GM18526 (cell line): Measurements from ENCODE around the gene NAV3.

Source experiments
- POLR2A ChIP-seq: IDR thresholded peaks from 3 replicates; pipeline ENCODE4 v1.6.1; 2011; ENCODE audit not compliant: insufficient read length; ENCODE audit errors: extremely low read depth

The NAV3 gene, protein sequence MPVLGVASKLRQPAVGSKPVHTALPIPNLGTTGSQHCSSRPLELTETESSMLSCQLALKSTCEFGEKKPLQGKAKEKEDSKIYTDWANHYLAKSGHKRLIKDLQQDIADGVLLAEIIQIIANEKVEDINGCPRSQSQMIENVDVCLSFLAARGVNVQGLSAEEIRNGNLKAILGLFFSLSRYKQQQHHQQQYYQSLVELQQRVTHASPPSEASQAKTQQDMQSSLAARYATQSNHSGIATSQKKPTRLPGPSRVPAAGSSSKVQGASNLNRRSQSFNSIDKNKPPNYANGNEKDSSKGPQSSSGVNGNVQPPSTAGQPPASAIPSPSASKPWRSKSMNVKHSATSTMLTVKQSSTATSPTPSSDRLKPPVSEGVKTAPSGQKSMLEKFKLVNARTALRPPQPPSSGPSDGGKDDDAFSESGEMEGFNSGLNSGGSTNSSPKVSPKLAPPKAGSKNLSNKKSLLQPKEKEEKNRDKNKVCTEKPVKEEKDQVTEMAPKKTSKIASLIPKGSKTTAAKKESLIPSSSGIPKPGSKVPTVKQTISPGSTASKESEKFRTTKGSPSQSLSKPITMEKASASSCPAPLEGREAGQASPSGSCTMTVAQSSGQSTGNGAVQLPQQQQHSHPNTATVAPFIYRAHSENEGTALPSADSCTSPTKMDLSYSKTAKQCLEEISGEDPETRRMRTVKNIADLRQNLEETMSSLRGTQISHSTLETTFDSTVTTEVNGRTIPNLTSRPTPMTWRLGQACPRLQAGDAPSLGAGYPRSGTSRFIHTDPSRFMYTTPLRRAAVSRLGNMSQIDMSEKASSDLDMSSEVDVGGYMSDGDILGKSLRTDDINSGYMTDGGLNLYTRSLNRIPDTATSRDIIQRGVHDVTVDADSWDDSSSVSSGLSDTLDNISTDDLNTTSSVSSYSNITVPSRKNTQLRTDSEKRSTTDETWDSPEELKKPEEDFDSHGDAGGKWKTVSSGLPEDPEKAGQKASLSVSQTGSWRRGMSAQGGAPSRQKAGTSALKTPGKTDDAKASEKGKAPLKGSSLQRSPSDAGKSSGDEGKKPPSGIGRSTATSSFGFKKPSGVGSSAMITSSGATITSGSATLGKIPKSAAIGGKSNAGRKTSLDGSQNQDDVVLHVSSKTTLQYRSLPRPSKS (N-terminal part only)

DNA sequence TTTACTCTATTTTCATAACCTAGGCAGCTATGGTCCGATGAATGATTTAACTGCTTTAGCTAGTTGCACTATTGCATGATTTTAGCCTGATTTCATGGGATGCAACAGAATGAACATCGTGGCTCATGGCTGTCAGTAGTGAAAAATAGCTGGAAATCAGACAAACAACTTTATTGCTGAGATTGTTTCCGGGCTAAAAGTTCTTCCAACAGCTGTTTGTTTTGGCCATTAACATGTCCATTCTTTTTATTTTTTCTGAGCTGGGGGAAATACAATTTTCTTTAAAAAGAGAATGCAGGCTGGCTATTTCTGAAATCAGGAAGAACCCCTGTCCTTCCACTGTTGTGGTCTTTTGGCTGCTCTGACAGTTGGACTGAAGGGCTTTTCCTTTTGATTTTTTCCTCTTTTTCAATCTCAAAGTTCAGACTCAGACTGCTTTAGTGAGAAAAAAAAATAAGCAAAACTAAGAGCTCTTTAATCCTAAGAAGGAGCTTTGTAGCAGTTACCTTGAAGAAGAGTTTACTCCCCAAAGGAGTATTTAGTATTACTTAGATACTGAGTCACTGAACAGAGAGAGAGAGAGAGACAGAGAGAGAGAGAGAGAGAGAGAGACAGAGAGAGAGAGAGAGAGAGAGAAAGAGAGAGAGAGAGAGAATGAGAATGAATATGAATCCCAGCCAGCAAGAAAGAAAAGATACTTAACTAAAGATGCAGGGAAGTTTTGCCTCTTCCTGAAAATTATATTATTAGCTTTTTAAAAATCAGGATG, at the start of gene NAV3:
NAV3 (plus strand) TSS at position 312 of the 769 bp plus-strand sequence. CDS start 568 bp downstream, outside the sequence.
- TF ChIP-seq POLR2A: no peak

DNA sequence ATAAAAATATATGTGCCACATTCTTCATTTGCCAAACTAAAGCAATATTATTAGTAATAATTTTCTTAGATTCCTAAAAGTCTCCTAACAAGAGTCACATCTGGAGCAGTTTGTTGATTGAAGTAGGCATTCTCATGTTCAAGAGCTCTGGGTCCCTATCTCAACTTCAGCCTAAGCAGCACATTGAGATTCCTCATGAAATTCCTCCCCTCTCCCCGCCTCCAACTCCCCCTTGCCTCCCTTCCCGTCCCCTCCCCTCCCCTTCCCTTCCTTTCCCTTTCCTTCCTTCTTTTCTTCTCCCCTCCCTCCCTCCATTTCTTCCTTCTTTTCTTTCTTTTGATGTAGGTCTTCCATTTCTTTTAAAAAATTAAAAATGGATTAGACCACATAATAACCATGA, 48.7 kb upstream of the NAV3 start:
- no peak for TF ChIP-seq POLR2A

DNA sequence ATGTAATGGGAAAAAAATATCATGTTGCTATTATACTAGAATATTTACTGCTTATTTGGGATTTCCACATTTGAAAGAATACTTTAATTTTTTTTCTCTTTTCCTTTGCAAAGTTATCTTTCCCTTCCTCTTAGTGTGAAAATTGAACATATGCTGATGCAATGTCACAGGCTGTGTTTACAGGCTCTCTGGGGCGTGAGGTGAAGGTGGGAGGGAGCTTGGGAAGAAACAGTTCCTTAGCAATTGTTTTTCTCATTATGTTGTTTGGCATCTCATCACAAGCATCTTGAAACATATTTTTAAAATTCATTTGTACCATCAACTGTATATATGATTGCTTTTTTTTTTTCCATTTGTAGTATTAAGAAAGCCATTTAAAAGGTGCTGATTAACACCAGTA, 47.9 kb upstream of the NAV3 start:
- no peak for TF ChIP-seq POLR2A

DNA sequence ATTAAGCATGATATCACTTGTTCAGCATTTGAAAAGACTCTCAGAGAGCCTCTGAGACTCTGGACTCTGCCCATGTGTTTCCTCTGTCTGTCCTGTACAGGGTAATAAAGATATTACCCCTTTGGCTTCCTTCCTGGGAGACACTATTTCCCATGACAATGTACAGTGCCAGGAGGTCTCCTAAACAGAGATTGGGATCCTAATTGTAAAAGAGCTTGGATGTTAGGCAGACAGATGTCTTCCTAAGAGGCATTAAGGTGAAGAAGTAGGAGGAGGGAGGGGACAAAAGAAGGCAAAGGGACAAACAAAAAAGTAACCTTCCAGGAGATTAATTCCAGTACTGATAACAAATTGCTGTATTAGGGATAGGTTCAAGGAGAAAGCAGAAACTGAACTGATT, 45.5 kb upstream of the NAV3 start:
- TF ChIP-seq POLR2A: no peak

DNA sequence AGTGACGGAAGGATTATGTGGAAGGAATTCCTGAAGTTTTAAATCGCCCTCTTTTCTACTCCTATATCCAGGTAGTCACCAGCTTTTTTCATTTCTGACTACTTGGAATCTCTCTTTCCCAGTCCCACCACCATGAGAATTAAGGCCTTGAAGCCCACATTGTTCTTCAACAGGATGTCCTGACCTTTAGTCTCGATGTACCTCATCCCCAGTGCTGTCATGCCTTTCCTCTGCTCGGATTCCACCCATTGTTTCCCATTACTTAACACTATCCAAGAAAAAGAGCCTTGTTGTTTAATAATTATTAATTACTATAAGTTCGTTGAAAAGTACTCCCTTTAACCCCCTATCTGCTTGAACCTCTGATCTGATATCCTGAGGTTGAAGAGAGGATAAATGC, 44.0 kb upstream of the NAV3 start:
- no peak for TF ChIP-seq POLR2A

DNA sequence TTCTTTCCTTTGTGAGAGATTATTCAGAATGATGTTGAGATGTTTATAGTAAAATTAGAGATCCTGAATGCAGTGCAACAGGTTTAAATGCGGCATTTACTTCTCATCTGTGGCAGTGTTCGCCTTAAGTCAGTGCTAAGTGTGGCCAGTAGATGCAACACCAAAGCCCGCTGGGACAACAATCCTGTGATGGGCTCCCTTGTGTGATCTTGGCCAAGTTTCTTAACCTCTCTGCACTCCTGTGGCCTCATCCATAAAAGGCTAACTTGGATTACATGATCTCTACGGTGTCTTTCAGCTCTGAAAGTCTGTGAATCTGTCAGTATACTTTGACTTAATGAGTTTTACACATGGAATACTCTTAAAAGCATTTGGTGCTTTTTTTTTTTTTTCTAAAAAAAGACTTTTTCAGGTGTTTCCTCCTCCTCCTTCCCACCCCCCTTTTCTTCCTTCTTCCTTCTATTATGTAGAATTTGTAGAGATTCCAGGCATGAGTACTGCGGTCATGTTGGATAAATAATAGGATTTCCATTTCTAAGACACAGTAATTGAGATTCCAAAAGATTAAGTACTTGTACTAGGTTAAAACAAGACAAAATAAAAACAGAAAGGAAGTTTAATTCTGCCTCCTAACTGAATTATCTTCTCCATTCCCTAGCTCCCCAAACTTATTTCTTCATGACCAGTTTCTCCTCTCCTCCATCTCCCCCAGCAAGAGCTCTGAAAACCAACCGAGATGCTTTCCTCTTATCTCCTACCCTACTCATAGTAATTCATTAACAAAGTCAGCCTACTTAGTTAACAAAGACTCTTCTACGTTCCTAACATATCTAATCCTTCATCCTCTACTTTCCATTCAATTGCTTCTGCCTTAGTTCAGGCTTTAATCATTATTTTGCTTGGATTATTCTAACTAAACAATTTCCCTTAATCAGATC, 42.2 kb upstream of the NAV3 start:
- TF ChIP-seq POLR2A: no peak

DNA sequence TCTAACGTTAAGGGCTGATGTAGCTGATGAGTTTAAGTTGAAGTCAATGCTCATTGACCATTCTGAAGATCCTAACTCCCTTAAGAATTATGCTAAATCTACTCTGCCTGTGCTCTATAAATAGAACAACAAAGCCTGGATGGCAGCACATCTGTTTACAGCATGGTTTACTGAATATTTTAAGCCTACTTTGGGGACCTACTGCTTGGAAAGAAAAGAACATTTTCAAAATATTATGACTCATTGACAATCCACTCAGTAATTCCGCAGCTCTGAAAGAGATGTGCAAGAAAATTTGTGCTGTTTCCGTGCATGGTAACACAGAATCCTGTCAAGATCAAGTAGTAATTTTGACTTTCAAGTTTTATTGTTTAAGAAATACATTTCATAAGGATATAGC, 35.0 kb upstream of the NAV3 start:
- no peak for TF ChIP-seq POLR2A

DNA sequence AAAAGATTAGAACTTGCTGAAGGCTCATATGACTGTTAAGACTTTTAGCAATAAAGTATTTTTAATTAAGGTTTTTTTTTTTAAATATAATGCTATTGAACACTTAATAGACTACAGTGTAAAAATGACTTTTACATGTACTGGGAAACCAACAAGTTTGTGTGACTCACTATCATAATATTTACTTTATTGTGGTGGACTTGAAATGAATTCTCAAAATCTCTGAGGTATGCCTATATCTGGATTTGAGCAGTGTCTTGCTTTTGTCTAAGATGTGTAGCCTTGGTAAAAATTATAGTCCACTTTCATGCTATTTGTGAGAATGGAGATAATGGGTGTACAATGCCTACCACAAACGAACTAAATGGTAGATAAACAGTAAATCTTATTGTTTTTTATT, 33.9 kb upstream of the NAV3 start:
- no peak for TF ChIP-seq POLR2A

DNA sequence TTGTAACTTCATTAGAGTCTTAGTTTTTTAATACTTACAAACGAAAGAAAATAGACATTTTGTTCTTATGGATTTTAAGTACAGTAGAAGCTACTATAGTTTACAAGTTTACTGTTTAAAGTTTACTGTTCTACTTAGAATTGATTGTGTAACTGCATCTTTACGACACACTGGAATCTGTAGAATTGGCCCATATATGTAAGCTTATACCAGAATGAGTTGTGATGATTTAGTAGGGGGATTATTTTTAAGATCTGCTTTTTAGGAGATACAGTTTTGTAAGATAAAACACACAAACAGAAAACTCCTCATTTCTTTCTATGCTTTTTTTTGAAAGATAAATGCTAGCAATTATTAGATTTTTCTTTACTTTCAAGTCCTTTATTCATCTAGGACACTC, 30.2 kb upstream of the NAV3 start:
- no peak for TF ChIP-seq POLR2A

DNA sequence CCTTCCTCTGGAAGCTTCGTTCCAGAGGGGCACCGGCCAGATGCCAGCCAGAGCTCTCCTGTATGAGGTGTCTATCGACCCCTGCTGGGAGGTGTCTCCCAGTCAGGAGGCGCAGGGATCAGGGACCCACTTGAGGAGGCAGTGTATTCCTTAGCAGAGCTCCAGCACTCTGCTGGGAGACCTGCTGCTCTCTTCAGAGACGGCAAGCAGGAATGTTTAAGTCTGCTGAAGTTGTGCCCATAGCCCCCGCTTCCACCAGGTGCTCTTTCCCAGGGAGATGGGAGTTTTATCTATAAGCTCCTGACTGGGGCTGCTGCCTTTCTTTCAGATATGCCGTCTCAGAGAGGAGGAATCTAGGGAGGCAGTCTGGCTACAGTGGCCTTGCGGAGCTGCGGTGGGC, 22.2 kb upstream of the NAV3 start:
- no peak for TF ChIP-seq POLR2A

DNA sequence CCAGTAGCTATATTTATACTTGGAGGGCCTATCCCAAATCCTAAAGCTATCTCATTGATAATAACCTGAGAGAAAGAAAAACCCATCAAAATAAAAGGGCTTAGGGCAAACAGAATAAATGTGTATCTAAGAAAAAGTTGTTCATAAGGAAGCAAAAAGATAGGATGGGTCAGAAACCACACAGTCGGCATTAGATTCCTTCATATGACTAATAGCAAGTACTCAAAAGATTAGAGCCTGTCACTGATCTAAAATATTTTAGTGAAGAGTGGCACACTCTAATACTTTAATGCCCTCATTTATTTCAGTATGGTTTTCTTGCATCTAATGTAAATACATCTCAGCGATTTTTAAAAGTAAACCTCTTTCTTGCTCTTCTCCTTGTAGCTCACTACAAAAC, 17.1 kb upstream of the NAV3 start:
- no peak for TF ChIP-seq POLR2A

DNA sequence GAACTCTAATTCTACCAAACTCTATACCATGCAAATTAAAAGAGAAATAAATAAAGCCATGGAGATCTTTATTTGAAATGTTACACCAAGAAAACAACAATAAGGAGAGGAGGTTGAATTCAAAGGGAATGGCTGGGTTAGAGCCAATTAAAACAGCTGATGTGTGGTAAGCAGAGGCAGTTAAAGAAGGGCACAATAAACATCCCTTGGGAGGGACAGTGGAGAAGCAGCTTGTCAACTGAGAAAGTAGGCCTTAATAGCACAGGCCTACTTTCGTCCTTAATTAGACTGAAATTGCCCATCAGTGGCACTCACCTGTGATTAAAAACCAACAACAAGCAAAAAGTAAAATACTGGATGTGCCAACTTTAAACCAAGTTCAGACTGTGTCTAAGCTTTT, 16.3 kb upstream of the NAV3 start:
- TF ChIP-seq POLR2A: no peak

DNA sequence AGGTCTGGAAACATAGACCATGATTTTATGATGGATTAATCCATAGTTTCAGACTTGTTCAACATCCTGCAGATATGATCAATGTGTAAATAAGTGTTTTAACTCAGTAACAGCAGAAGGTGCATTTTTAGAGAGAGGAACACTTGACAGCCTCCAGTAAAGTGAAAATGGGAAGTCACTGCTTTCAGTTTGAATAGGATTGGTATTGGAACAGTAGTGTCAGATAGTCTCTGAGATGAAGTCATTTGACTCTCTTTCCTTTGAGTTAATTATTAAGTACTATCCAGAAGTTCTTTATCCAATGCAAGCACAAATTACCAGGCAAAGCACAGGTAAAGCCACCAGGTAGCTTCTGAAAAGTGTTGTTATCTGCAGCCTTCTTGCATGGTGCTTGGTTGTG, 14.5 kb upstream of the NAV3 start:
- TF ChIP-seq POLR2A: no peak

DNA sequence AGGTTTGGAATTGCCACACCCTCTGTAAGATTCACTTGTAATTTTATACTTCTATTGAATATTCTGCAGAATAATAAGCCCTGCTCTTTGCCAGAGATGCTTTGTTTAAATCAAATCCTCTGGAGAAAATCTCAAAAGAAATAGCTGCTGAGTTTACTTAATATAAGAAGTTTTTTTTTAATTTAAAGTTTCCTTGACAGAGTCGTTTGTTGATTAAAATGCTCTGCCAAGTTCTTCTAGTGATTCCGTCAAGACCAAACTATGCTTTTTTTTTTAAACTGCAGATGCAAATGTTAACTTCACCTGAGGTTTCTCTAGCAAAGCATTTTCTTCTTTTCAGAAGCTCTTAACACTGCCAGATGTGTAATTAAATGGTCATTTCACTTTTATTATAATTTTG, 13.4 kb upstream of the NAV3 start:
- TF ChIP-seq POLR2A: no peak

DNA sequence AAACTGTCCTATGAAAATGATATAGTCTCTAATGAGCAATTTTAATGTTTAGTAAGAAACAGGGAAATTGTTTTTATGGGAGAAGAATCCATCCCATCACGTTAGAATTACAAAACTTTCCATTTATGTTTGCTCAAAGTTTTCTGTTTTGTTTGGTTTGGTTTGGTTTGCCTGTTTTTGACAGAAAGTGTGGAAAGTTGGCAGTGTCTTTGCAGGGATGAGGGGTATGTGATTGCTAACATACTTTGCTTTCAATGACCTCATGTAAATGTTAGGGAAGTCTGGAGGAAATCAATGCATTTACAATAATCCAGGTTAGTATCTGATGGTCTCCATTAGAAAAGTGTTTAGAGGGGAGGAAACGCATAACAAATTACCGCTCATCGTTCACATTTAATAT, 12.3 kb upstream of the NAV3 start:
- TF ChIP-seq POLR2A: no peak
